HG03575 (cell line): ENCODE measurements around the gene NRG3.

Experiments used
- ATAC-seq: cut with Tn5 transposase; IDR thresholded peaks from one replicate; pipeline ENCODE4 v1.9.1; 2021; ENCODE audit not compliant: unreplicated experiment, insufficient number of reproducible peaks, low FRiP score; ENCODE audit errors: extremely low read depth

Gene NRG3

DNA sequence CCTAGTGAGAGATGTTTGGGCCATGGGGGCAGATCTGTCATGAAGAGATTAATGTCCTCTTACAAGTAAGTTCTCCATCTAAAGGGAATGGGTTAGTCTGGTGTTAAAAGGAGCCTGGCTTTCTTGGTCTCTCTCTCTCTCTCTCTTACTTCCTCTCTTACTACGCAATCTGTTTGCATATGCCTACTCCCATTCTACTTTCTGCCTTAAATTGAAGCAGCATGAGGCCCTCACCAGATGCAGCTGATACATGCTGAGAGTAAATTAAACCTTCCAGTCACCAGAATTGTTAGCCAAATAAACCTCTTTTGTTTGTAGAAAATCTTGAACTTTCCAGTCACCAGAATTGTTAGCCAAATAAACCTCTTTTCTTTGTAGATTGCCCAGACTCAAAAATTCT is 884.1 kb downstream of the NRG3 start:
- ATAC-seq = no peak

DNA sequence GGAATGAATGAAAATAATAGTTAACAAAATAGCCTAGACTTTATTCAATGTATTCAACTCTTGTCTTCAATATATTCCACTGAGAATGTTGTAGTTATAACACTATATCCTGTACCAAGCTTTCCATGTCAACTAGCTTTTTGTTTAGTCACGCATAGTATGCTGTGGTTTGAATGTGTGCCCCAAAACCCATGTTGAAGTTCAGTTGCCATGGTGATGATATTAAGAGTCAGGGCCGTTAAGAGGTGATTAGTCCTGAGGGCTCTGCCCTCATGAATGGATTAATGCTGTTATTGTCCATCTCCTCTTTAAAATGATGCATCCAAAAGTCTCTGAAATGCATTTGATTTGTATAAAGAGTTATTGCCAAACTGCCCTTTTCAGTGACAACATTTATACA is 887.6 kb downstream of the NRG3 start:
- ATAC-seq = no peak

DNA sequence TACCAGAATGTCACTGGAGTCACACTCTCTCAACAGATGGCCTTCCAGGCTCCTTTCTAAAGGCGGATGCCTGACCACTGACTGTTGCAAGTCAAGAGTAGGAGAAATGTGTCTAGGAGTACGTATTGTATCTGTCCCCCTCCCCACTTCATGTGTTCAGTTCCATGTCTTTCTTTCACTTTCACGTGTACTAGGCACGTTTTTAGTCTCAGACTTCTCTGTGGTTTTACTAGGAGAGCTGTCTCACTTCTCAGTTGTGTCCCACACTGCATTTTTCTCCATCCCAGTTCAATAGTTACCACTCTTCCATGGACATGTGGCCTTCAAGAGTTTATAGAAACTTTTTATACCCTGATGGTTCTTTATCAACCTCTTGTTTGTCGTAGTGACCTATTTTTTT is 893.0 kb downstream of the NRG3 start:
- no peak for ATAC-seq

DNA sequence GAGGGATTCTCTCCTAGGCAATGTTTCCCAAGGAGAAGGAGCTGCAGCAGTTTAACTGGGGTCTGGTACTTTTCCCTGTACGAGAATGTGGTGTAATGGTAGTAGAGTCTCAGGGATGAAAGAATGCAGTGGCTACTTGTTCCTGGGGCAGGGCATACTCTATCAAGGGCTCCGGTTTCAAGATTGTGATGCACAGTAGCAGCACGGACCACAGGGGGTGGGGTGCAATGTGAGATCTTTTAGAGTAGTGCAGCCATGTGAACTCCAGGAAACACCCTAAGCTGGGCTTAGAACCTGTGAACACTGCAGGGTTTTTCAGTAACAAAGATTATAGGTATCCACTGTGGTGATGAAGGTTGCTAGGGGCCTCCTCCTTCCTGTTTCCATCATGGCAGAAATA is 903.9 kb downstream of the NRG3 start:
- no peak for ATAC-seq

DNA sequence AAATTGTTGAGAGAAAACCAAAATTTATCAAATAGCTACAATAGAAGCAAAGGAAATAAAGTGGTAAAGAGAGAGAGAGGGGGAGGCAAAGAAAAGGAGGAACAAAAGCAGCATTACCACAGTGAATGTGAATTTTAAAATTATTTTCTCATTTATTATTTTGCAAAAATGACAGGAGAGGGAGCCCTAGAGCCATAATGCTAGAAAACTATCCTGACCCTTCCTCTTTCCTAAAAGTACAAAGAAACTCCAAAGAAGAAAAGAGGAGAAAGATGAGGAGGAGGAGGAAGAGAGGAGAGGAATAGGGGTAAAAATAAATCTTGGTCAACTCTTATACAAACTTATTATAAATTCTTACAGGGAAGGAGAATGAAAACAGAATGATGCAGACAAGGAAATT is 921.5 kb downstream of the NRG3 start:
- no peak for ATAC-seq

DNA sequence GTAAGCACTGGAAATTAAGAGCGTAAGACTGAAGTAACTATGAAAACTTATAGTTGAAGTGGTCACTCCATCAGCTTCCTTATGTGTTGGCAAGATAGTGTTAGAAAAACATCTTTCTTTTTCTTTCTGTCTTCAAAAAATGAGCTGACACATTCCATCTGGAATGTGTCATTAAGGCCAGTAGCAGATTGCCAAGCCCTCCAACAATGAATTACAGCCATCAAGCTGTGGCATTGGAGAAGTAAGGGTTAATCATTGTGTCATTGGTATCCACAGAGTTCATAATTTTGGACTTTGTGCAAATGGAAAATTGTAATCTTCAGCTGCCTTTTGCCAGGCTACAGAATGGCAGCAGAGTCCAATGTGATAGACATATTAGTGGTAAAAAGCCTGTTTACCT is 926.3 kb downstream of the NRG3 start:
- no peak for ATAC-seq

DNA sequence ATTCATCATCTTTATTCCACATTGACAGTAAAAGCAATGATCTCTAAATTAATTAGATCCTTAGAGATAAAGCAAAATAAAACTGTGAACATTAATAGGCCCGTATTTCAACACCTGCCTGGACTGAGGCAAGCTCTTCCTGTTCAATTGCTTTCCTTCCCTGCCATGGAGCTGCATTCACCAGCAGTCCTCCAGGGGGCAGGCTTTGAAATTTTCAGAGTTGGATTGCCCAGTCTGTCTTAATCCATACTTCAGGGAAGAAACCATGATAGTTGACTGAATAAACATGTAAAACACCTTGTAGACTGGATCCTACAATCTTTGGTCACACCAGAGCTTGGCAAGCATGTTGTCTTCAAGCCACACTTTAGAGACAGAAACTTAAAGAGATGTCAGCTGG is 936.6 kb downstream of the NRG3 start:
- no peak for ATAC-seq

DNA sequence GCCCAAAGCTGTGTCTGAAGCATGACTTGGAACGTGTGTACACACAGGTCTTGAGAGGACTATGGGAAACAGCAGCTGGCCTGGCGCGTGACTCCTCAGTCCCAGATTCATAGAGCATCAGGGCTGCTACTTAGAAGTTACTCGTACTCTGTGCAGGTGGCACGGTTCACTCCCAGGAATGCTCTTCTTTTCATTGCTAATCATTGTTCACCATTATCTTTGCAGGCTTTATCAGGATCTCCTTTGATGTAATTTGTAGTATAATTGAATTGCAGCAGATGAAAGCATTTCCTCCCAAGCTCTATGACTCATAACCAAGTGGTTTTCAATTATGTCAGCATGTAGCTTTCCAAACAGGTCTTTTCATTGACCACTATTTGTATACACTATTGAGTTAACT is 938.9 kb downstream of the NRG3 start:
- ATAC-seq = no peak

DNA sequence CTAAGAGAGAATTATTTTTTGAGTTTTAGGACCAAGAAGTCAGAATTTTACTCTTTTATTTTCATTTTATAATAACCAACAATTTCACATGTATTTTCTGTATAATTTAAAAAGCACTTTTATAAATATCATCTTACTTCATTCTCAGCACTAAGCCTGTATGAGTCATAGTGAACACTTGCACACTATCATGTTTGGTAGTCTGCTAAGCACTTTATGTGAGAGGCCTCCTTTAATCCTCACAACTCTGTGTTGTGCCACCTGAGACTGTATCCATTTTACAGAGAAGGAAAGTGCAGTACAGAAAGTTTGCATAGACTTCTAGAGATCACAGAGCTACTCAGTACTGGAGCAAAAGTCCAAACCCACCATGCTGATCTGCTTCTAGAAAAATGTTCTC is 939.6 kb downstream of the NRG3 start:
- no peak for ATAC-seq

DNA sequence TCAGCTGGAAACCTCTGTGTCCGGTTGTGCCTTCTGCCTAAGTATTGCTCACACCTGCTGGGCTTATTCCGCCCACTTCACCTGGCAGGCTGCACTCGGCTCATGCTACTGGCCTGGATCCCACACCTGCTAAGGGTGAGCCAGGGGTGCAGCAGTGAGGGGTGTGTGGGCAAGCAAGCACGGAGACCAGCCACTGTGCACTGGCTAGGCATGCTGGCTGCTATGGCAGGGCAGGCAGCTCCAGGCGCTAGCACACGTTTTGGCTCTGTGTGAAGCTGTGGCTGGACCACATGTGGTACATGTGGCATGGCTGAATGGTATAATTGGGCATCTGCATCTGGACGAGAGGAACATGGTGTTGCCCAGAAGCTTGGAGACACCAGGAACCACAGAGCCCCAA is 940.7 kb downstream of the NRG3 start:
- ATAC-seq = no peak

DNA sequence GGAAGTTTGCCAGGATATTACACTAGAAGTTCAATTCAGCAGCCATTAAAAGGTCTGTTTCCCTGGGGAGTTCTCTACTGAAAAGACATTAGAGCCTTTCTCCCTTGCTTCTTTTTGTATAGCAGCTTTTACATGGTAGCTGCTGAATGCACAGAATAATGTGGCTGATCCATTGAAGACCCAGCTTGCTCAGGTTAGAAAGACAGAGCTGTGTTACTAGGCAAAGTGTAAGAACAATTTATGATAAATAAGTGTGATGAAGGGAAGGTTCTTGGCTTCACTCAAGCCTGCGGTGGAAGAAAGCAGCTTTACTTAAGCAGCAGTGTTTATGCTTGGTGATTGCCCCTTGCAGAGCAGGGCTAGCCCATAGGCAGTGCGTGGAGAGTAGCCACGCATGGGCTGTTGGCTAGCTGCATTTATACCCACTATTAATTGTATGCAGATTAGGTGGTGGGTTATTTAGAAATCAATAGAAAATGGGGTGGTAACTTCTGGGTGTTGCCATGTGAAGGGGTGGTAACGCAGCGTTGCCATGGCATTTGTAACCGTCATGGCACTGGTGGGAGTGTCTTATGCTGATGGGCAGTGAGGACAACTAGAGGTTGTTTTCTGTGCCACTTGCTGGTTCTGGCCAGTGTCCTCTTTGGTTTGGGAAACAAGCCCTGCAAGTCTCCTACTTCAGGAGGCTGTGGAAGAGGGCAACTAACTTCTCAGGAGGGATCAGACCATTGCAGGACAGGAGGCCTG is 942.9 kb downstream of the NRG3 start:
- no peak for ATAC-seq

DNA sequence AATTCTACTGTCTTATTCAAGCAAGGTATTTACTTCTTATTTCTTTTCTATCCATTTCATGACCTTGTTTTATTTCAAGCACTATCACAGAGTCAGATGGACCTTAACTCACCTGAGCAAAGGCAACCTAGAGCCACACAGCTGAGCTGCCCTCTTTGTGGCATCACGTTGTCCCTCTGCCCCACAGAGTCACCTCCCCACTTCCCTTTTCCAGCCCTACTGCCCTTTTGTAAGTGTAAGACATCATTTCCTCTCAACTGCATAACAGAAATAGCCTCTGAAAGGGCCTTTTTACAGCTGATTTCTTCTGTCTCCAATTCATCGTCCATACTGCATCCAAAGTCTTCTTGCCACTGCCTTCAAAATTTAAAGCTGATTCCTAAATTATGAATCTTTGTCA is 946.0 kb downstream of the NRG3 start:
- no peak for ATAC-seq

DNA sequence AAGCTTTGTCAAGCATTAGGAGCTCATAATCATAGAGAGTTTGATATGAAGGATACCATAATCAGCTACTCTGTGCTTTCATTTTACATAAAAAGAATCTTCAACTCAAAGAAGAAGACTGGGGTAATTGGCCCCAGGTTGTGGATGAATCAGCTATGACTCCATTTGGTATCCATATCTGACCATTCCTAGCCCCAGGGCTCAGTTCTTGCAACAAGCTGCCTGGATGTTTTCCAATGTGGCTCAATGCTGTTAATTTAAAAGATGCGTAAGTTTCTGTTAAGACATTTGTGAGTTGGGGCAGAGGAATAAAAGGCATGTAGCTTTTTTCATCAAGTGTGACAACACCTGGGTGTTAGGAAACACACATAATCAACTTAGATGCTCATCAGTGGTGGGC is 951.1 kb downstream of the NRG3 start:
- ATAC-seq = no peak

DNA sequence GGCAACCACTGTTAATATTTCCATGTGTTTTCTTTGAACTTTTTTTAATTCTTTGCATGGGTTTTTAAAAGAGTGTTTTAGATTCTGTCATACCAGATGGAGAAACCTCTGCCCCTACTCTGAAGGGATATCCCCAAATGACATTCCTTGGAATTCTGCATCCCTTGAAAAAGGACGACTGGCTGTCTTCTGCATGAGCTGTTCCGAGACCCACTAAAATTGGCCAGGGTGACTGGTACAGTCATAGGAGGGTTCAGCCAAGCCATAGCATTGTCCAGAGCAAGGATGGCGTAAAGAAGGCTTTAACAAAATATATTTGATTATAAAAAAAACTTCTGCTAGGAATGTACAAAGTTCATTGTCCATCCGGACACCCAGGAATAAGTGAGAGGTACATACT is 952.9 kb downstream of the NRG3 start:
- ATAC-seq = no peak

DNA sequence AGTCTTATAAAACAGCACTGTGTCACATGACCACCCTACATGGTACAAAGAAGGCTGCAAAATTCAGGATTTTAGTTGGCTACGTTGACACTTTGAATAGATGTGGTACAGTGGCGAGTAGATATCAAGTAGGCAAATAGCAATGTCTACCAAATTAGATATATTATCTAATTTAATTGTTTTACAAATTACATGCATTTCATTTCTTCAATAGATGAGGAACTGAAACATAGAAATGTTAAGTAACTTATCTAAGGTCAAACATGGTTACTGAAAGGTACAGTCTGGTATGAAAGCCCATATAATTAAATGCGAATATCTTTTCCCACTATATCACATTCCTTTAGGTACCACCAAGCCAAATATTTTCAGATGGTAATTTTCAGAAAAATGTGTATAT is 972.2 kb downstream of the NRG3 start:
- ATAC-seq = no peak

DNA sequence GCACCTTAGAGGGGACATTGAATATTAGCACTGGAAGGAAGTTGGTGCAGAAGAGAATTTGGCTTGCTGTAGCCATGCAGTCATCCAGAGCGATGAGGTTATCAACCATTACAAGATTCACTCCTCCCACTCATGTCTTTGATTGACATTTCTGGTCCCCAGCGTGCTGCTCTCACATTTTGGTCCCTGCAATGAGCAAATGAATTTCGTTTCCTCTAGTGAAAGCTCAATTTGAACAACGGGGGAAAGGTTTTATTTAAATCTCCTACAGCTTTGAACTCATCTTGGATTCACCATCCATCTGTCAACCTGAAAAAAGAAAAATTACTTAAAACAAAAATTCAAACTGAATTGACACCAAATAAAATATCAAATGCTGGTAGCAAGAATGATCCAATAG is 975.2 kb downstream of the NRG3 start:
- no peak for ATAC-seq

DNA sequence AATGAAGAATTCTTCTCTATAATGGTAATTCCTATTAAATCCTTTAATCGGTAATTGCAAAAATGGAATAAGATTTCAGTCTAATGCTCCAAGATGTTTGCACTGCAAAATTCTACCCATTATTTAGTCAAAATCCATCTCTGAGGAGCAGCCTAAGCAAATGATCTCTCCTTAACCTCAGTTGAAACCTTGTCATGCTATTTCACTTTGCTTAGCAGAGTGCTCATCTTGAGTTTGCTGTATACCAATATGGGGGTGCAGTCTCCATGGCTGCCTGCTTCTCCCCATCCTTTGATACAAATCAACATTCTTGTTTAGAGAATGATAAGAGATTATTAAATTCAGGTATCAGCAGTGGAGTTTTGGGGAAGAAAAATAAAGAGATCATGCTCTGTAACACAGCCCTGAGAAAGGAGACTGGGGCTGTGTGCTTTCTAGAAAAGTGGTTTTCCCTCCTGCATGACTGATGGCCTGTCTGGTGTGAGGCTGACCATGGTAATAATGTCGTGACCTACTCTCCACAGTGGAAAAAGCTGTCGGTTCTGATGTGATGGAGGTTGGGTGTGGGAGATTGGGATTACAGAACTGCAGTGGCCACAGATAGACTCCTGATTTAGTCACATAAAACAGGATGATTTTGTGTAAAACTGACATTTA is 982.1 kb downstream of the NRG3 start:
- ATAC-seq = no peak

DNA sequence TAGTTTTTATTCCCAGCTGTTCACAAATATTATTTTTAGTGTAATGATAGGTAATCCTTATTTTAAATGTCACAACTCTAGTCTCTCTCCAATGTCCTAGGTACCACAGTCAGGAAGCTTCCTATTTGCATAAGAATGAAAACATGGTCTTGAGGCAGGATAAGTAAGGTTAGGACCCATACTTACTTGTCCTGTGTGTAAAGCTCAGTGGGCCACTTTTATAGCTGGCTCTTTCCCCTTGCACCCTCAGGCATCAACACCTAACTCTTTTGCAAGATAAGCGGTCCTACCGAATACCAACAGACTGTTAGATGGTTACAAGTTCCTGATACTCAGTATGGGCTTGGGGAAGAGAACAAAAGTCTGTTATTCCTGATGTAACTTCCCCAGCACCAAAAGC is 986.9 kb downstream of the NRG3 start:
- no peak for ATAC-seq

DNA sequence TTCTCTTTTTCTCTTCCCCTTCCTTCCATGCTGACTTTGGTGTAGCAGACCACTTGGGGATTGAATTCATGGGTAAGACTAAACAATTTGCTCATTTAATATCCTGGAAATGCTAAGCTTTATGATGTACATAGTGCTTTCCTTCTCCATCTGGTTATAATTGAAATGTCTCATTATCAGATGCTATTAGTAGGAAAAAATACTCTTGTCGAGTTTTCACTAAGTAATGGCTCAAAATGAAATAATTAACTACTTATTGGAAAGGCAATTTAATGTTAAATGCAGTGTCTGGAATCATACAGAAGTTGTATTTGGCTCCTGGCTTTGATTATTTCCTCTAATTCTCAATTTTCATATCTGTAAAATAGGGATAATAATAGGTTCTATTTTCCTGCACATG is 990.4 kb downstream of the NRG3 start:
- no peak for ATAC-seq

DNA sequence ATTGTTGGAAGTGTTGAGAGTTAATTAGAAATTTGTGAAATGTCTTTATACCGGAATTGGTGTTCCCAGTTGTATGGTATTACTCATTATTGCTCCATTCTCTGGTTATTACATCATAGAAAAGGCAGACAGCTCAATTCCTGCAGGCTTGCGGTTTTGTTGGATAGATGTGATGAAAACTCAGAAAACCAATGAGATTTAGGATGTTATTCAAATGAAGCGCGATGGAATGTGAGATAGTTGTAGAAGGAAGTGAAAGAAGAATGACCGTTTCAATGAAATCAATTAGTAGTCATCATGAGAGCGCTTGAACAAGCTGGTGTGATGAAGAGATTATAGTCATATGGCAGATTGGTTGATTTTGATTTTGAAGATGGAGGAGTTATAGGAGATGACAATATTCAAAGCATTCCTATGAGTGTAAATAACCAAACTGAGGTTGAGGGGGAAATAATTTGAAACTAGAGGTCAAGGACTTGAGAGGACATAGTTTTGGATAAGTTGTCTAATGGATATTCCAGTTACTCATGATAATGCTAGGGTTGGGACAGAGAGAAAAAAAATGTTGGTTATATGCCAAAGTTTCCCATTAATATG is 991.5 kb downstream of the NRG3 start:
- ATAC-seq = no peak

DNA sequence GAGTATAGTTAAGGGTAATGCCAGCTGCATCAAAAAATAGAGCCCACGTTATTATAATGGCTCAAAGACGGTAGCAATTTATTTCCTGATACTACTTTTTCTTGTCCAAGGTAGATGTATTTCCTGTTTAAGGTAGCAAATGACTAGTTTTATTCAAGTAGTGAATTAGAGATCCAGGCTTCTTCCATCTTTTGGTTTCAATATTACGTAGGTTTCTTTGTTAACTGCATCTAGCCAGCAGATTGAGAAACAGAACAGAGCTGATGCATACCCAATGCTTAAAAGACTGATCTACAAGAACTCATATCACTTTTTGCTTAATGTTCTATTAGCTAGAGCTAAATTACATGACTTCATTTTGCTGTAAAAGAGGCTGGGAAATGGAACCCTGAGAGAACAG is 992.1 kb downstream of the NRG3 start:
- ATAC-seq = no peak
